NCI-H446 treated with DMSO at 0.1 percent for 48 hours (cell line): ENCODE data around the gene STK40.

Source experiments
- DNase-seq: peaks from one replicate; lab custom pipeline; 2025; lab: John Stamatoyannopoulos, UW

The STK40 gene

GRCh38 chr1:36343651-36344394, 41.9 kb downstream of the STK40 start:
- DNase-seq = no peak

GRCh38 chr1:36342426-36343185, 43.1 kb downstream of the STK40 start:
- DNase-seq = no peak

- no peak for DNase-seq
These were observed 44.0 kb downstream of the STK40 start for GRCh38 chr1:36341626-36342320.

- DNase-seq = no peak
These were observed 46.1 kb downstream of the STK40 start for GRCh38 chr1:36339615-36340014.

GRCh38 chr1:36339215-36339614, 46.5 kb downstream of the STK40 start:
- no peak for DNase-seq

GRCh38 chr1:36337830-36338229, 47.9 kb downstream of the STK40 start:
- no peak for DNase-seq

- DNase-seq = no peak
These were observed 54.8 kb downstream of the STK40 start for GRCh38 chr1:36330940-36331339.

GRCh38 chr1:36329817-36330216, 55.9 kb downstream of the STK40 start:
- DNase-seq = no peak

- DNase-seq = no peak
These were observed 57.0 kb downstream of the STK40 start for GRCh38 chr1:36328713-36329112.

GRCh38 chr1:36328088-36328480, 57.6 kb downstream of the STK40 start:
- DNase-seq = no peak

- DNase-seq = no peak
These were observed 58.2 kb downstream of the STK40 start for GRCh38 chr1:36327421-36328087.

- no peak for DNase-seq
These were observed 59.2 kb downstream of the STK40 start for GRCh38 chr1:36326499-36326898.

GRCh38 chr1:36324353-36324703, 61.4 kb downstream of the STK40 start:
- DNase-seq = no peak

- no peak for DNase-seq
These were observed 61.9 kb downstream of the STK40 start, which contains the start of gene EVA1B for GRCh38 chr1:36323636-36324352. TSS of gene EVA1B (minus strand) at chr1:36323645. CDS start at chr1:36323037, 608 bp downstream.

- DNase-seq = no peak
These were observed 62.7 kb downstream of the STK40 start for GRCh38 chr1:36322786-36323635.

GRCh38 chr1:36322041-36322785, 63.5 kb downstream of the STK40 start:
- no peak for DNase-seq

GRCh38 chr1:36321119-36321951, 64.4 kb downstream of the STK40 start:
- DNase-seq = no peak

- DNase-seq = no peak
These were observed 65.0 kb downstream of the STK40 start for GRCh38 chr1:36320767-36321118.

- DNase-seq = no peak
These were observed 65.4 kb downstream of the STK40 start for GRCh38 chr1:36320291-36320761.
